GM13976 (cell line): Measurements from ENCODE around the gene KLHL29.

Experiments used
- DNase-seq: peaks from one replicate; pipeline ENCODE4 v3.0.0; 2012; ENCODE audit warnings: low spot score
- CTCF ChIP-seq: IDR thresholded peaks from 2 replicates; pipeline ENCODE4 v1.5.1; 2012; ENCODE audit warnings: borderline replicate concordance, mild to moderate bottlenecking; ENCODE audit not compliant: insufficient read depth; ENCODE audit errors: extremely low read depth, missing control alignments, control extremely low read depth
- in situ Hi-C: fragments of 300-500 bp; cut with MboI; formaldehyde crosslinking; loops from one replicate; pipeline ENCODE4 v1.12.0; 2022; ENCODE audit warnings: low sequenced_read_pairs, mixed read lengths, inconsistent platforms; ENCODE audit not compliant: unreplicated experiment

Gene KLHL29

GRCh38 chr2:23603581-23603980, 218.6 kb downstream of the KLHL29 start:
- DNase-seq = no peak
- in situ Hi-C loops = no loop called here
- no peak for TF ChIP-seq CTCF

- no peak for DNase-seq
- TF ChIP-seq CTCF = no peak
- in situ Hi-C loops = no loop called here
Measured at GRCh38 chr2:23604731-23605130, 219.8 kb downstream of the KLHL29 start.

- TF ChIP-seq CTCF = no peak
- no peak for DNase-seq
- in situ Hi-C loops = no loop called here
Measured at GRCh38 chr2:23605236-23605635, 220.3 kb downstream of the KLHL29 start.

GRCh38 chr2:23606196-23606595, 221.2 kb downstream of the KLHL29 start:
- in situ Hi-C loops = no loop called here
- no peak for TF ChIP-seq CTCF

GRCh38 chr2:23606968-23607367, 222.0 kb downstream of the KLHL29 start:
- in situ Hi-C loops = no loop called here
- DNase-seq = no peak
- TF ChIP-seq CTCF = no peak

More at GRCh38 chr2:23606196-23606595, 221.2 kb downstream of the KLHL29 start:
- DNase-seq = no peak

GRCh38 chr2:23607925-23608324, 222.9 kb downstream of the KLHL29 start:
- TF ChIP-seq CTCF = no peak
- in situ Hi-C loops = no loop called here
- DNase-seq = no peak

GRCh38 chr2:23609254-23609653, 224.3 kb downstream of the KLHL29 start:
- TF ChIP-seq CTCF = no peak
- DNase-seq = no peak
- in situ Hi-C loops = no loop called here
